Measurements from ENCODE around the gene NAV2. TPM values are rescaled to one million over a fixed set of nuclear protein-coding genes. Genes with fewer than 3 reads are reported as not detected.
A peak's percentile ranks its signal among the peaks of the same experiment; 100 is the strongest.

Gene NAV2
- polyA plus RNA-seq, 1 donor (not counting 4 experiments of a cell fraction or from before 2014, with no cell fraction given): 4.0 TPM

DNA sequence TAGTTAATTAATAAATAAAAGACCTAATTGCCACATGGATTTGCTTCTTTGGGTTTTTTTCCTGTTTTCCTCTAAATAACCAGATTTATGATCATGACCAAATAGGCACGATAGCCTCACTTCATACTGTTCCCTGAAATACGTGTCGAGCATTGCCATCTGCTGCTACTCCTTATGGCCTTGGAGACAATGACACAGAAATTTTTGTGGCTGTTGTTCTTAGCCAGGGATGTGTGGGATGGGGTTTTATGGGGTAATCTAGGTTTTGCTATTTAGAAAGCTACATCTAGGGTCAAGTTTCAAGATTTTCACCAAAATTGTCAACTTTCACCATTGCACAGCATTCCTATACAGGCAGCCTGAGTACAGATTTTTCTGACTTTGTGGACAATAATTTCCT, 302.5 kb downstream of the NAV2 start:
- no peaks in the 10 kb centered on the region for H3K79me2 ChIP-seq (ENCODE audit: control insufficient read depth, insufficient read depth, low read length)
- H3K36me3 ChIP-seq (ENCODE audit: control insufficient read depth in 2 of 2, extremely low read depth in 1 of 2, insufficient read depth in 2 of 2, low read length in 2 of 2): no peaks in the 10 kb centered on the region
- H3K4me1 ChIP-seq (ENCODE audit: control insufficient read depth, extremely low read depth, insufficient read depth, low read length): peaks cover 33% of the 10 kb centered on the region
- no peaks in the 10 kb centered on the region for H3K9me1 ChIP-seq (ENCODE audit: control insufficient read depth, extremely low read depth, insufficient read depth, low read length)
- no peaks in the 10 kb centered on the region for H3K9me3 ChIP-seq (ENCODE audit: control insufficient read depth, low read depth, low read length)
- H3K27ac ChIP-seq (ENCODE audit: control insufficient read depth, insufficient read depth, low read length): no peak overlapping the region
- no peaks in the 10 kb centered on the region for H3K27me3 ChIP-seq (ENCODE audit: control insufficient read depth, extremely low read depth, insufficient read depth, low read length)
- dilution Hi-C loops (cut with MboI; ENCODE audit: extremely low pct_ligation_motif_present, low sequenced_read_pairs): no loop called here
- H3K9ac ChIP-seq (ENCODE audit: control insufficient read depth, extremely low read depth, insufficient read depth, low read length): no peak overlapping the region
- H4K20me1 ChIP-seq (ENCODE audit: control insufficient read depth, extremely low read depth, insufficient read depth, low read length): no peaks in the 10 kb centered on the region
- DNase-seq (ENCODE audit: low read depth, low spot score) (no peak), FAIRE-seq (no peak)
- no peak overlapping the region for H3K4me3 ChIP-seq (ENCODE audit: control insufficient read depth in 2 of 3, extremely low read depth in 1 of 3, insufficient read depth in 2 of 3, low read depth in 1 of 3, low read length in 3 of 3)
- H2AFZ ChIP-seq (ENCODE audit: control insufficient read depth, low read length): no peak overlapping the region
- TF ChIP-seq EZH2 (IDR thresholded peaks at IDR 0.05; ENCODE audit: low read length): no peak
- TF ChIP-seq, protein P1, sequence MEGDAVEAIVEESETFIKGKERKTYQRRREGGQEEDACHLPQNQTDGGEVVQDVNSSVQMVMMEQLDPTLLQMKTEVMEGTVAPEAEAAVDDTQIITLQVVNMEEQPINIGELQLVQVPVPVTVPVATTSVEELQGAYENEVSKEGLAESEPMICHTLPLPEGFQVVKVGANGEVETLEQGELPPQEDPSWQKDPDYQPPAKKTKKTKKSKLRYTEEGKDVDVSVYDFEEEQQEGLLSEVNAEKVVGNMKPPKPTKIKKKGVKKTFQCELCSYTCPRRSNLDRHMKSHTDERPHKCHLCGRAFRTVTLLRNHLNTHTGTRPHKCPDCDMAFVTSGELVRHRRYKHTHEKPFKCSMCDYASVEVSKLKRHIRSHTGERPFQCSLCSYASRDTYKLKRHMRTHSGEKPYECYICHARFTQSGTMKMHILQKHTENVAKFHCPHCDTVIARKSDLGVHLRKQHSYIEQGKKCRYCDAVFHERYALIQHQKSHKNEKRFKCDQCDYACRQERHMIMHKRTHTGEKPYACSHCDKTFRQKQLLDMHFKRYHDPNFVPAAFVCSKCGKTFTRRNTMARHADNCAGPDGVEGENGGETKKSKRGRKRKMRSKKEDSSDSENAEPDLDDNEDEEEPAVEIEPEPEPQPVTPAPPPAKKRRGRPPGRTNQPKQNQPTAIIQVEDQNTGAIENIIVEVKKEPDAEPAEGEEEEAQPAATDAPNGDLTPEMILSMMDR (optimal IDR thresholded peaks at IDR 0.05 in 1 of 3, IDR thresholded peaks at IDR 0.05 in 1 of 3, conservative IDR thresholded peaks at IDR 0.05 in 1 of 3; ENCODE audit: extremely low read depth in 1 of 3, insufficient read depth in 2 of 3, low read length in 3 of 3): no peak
- no peak overlapping the region for H3K4me2 ChIP-seq (ENCODE audit: control insufficient read depth, extremely low read depth, insufficient read depth, low read depth, low read length)

DNA sequence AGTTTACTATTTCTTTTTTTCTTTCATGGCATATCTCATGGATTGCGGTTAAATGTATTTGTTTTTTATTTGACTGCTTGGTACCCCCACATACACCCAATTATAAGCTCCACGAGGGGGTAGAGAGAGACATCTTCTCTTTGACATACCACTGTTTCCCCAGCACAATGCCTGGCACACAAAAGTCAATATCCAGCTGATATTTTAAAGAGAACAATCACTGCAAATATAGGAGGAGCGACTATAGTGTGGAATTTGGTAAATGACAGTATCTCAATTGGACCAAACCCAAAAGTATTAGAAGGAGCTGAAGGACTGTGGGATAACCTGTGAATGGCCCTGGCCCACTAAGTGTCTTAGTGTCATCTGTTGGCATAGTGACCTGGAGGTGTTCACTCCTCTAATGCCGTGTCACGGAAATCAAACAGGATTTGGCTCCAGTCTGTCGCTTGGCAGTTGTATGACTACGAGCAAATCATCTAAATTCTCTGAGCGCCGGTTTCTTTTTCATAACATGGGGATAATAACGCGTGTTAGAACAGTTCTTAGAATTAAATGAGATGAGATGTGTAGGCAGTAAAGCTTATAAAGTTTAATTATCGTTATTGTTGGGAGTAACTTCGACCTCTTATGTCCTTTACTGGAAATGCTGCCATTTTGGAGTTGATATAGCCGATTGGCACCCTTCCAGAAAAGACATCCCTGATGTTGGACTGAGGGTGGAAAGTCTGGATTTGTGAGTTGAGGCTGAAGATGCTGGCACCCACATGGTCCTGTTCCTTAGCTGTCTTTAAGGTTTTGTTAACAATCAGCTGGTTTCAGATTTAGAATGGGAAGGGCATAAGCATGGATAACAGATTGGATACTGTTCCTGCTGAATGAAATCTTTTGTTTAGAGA, 303.1 kb downstream of the NAV2 start:
- Histone ChIP-seq H4K20me1 (ENCODE audit: control insufficient read depth, extremely low read depth, insufficient read depth, low read length) (no peaks in the 10 kb centered on the region), H3K9ac (ENCODE audit: control insufficient read depth, extremely low read depth, insufficient read depth, low read length) (no peak overlapping the region), H3K4me2 (ENCODE audit: control insufficient read depth, extremely low read depth, insufficient read depth, low read depth, low read length) (peak overlapping the region; percentile 34), H3K9me1 (ENCODE audit: control insufficient read depth, extremely low read depth, insufficient read depth, low read length) (no peaks in the 10 kb centered on the region), H3K4me1 (ENCODE audit: control insufficient read depth, extremely low read depth, insufficient read depth, low read length) (peaks cover 28% of the 10 kb centered on the region), H2AFZ (ENCODE audit: control insufficient read depth, low read length) (peak overlapping the region; percentile 11), H3K27me3 (ENCODE audit: control insufficient read depth, extremely low read depth, insufficient read depth, low read length) (no peaks in the 10 kb centered on the region), H3K36me3 (ENCODE audit: control insufficient read depth in 2 of 2, extremely low read depth in 1 of 2, insufficient read depth in 2 of 2, low read length in 2 of 2) (no peaks in the 10 kb centered on the region), H3K79me2 (ENCODE audit: control insufficient read depth, insufficient read depth, low read length) (no peaks in the 10 kb centered on the region), H3K9me3 (ENCODE audit: control insufficient read depth, low read depth, low read length) (no peaks in the 10 kb centered on the region), H3K4me3 (ENCODE audit: control insufficient read depth in 2 of 3, extremely low read depth in 1 of 3, insufficient read depth in 2 of 3, low read depth in 1 of 3, low read length in 3 of 3) (no peak overlapping the region), H3K27ac (ENCODE audit: control insufficient read depth, insufficient read depth, low read length) (no peak overlapping the region)
- DNase-seq (ENCODE audit: low read depth, low spot score) (no peak), FAIRE-seq (peak; percentile 17)
- TF ChIP-seq EZH2 (IDR thresholded peaks at IDR 0.05; ENCODE audit: low read length): no peak
- TF ChIP-seq, protein P1 (optimal IDR thresholded peaks at IDR 0.05 in 1 of 3, IDR thresholded peaks at IDR 0.05 in 1 of 3, conservative IDR thresholded peaks at IDR 0.05 in 1 of 3; ENCODE audit: extremely low read depth in 1 of 3, insufficient read depth in 2 of 3, low read length in 3 of 3): no peak
- dilution Hi-C loops (cut with MboI; ENCODE audit: extremely low pct_ligation_motif_present, low sequenced_read_pairs): no loop called here
